Activated CD8-positive, alpha-beta memory T cell treated with anti-CD3 and anti-CD28 coated beads, Interleukin-2, amount 10 ng/mL, durations not matched to agents 7 days and 5 days (primary cell): ENCODE data around the gene GPR107. TPM values are rescaled to one million over a fixed set of nuclear protein-coding genes. Genes with fewer than 3 reads are reported as not detected.
"Not testable (repeated sequence)": the region's sequence is repeated elsewhere in the genome, so short reads cannot be mapped to it uniquely, and the experiment has no call there.

Experiments
- ATAC-seq: fragments of 150-1000 bp; cut with Tn5 transposase; one replicate; pipeline ENCODE4 v1.10.0; 2021; ENCODE audit warnings: moderate library complexity
- CTCF ChIA-PET: fragments of 350-600 bp; sonication (Branson Sonifier 250); formaldehyde crosslinking; loops from one replicate; lab custom pipeline; 2021; ENCODE audit warnings: antibody characterized with exemption; lab: Charles Lee
- DNase-seq: peaks from one replicate; pipeline ENCODE4 v3.0.0-alpha.2; 2020
- H3K27ac Mint-ChIP-seq: one replicate; pipeline ENCODE4 v1.8.0; 2021; ENCODE audit warnings: mild to moderate bottlenecking, mixed read lengths
- H3K27me3 Mint-ChIP-seq: one replicate; pipeline ENCODE4 v1.8.0; 2021; ENCODE audit warnings: mixed read lengths
- H3K36me3 Mint-ChIP-seq: one replicate; pipeline ENCODE4 v1.8.0; 2021; ENCODE audit warnings: mild to moderate bottlenecking, mixed read lengths
- H3K4me1 Mint-ChIP-seq: one replicate; pipeline ENCODE4 v1.8.0; 2021; ENCODE audit warnings: mixed read lengths
- H3K4me3 Mint-ChIP-seq: one replicate; pipeline ENCODE4 v1.8.0; 2021; ENCODE audit warnings: mild to moderate bottlenecking, moderate library complexity, mixed read lengths
- H3K9me3 Mint-ChIP-seq: one replicate; pipeline ENCODE4 v1.8.0; 2022; ENCODE audit warnings: low read depth, mixed read lengths
- total RNA-seq, 2 experiments: library from RNA; stranded (reverse); gene quantifications; one replicate each; pipeline ENCODE4 v1.2.3, GENCODE V29; 2021

Gene GPR107
- 10 to 100 TPM; 24.6 to 25.6 TPM for total RNA-seq

DNA sequence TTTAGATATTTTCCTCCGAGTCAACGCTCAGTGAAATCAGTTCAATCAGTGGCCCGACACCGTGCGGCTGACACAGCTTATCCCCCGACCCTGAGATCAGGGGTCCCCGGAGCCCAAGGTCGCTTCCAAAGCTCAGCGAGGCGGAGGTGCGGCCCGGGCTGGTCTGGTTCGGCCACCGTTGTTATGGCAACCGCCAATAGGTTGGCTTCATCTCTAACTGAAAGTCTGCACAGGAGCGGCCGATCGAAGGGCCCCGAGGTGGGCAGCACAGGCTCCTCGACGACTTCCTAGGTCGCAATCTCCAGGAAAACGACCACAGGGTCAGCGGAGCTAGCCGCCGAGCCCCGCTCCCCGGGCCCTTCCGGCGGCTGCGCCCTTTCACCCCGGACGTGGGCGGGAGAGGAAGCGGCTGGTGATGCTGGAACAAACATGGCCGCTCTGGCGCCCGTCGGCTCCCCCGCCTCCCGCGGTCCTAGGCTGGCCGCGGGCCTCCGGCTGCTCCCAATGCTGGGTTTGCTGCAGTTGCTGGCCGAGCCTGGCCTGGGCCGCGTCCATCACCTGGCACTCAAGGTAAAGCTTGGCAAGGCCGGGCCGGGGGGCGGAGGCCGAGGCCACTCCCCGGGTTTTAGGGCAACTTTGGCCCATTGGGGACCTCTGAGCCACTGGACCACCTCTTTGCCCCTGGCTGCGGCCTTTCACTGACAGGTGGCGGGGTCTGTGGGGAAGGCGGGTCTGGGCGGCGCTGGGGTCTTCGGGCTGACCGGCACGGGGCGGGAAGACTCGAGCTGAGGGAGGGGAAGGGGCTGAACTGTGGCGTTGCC, at the start of gene GPR107:
Gene GPR107, plus strand, starts transcription at position 403 of the 821 bp plus-strand sequence. Its CDS starts 27 bp downstream, at position 430.
- CTCF ChIA-PET, result interaction anchor here (0.8 to 2.5 kb wide), 13 partner anchors 9 to 169 kb away, joined by 3 to 8 read pairs (median 4); no protein-coding TSS in a partner anchor
- Mint-ChIP-seq H3K27ac (peak within 1 kb of the TSS; percentile 90), H3K4me1 (peaks cover 41% of the 10 kb centered on the region), H3K4me3 (peak within 1 kb of the TSS; percentile 93), H3K27me3 (no peaks in the 10 kb centered on the region), H3K36me3 (peaks cover 7% of the 10 kb centered on the region), H3K9me3 (no peaks in the 10 kb centered on the region)
- ATAC-seq (peak; percentile 96), DNase-seq (peak; percentile 88)

DNA sequence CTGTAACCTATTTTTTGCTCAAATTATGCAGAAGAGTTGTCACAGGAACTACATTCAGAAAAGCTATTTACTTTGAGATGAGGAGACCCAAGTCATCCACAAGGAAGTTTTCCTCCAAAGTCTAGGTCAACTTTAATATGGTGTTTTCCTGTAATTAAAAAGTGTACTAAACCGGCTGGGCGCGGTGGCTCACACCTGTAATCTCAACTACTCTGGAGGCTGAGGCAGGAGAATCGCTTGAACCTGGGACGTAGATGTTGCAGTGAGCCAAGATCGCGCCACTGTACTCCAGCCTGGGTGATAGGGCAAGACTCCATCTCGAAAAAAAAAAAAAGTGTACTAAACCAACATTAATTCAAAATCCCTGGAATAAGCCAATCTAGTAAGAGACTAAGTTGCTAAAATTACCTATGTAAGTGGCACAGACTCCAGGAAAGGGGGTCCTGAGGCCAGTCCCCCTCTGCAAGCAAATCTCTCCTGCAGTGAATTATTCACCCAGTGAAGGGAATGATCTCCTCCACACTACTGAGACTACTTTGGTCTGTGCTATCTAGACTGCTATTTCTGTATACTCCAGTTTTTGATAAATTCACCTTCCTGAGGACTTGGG, 49.7 kb upstream of the GPR107 start:
- no peaks in the 10 kb centered on the region for H3K9me3 Mint-ChIP-seq
- H3K36me3 Mint-ChIP-seq, result peaks cover 34% of the 10 kb centered on the region

DNA sequence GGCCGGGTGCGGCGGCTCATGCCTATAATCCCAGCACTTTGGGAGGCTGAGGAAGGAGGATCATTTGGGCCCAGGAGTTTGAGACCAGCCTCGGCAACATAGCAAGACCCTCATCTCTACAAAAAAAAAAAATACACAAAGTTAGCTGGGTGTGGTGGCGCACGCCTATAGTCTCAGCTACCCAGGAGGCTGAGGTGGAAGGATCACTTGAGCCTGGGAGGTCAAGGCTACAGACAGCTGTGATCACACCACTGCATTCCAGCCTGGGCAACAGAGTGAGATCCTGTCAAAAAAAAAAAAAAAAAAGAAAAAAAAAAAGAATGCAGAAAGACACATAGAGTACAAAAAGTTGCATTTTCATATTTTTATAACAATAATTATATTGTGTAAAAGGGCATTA, 46.8 kb upstream of the GPR107 start:
- H3K4me3 Mint-ChIP-seq, result peak overlapping the region; percentile 76

More for the DNA sequence above, 49.7 kb upstream of the GPR107 start:
- CTCF ChIA-PET, result interaction anchor here (1.3 to 1.9 kb wide), 2 partner anchors 11 to 15 kb away, joined by 3 to 9 read pairs; no protein-coding TSS in a partner anchor
- DNase-seq (no peak), ATAC-seq (no peak)
- Mint-ChIP-seq H3K27ac (peak overlapping the region; percentile 40), H3K27me3 (no peaks in the 10 kb centered on the region), H3K4me1 (peaks cover 76% of the 10 kb centered on the region), H3K4me3 (no peak overlapping the region)

DNA sequence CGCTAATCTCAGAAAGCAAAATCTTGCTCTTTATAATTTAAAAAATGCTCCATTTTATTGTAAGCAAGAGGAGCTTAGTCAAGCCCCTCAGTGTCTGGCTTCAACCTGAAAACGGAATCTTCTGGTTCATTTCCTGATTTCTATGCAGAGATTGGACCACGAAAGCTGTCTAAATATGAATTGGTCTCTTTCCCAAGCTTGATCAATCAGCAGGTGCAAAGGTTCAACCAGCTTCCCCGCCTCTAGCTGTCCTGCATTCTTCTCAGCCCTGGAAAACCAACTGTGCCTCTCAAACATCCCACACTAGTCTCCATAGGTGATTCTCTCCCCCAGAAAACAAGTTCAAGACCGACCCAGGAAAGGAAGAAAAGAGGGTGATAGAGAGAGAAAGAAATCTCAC, 45.2 kb upstream of the GPR107 start:
- CTCF ChIA-PET, result interaction anchor here (1.0 to 2.4 kb wide), 6 partner anchors 9 to 123 kb away, joined by 3 to 11 read pairs (median 4); no protein-coding TSS in a partner anchor
- H3K36me3 Mint-ChIP-seq, result peaks cover 35% of the 10 kb centered on the region
- peaks cover 69% of the 10 kb centered on the region for H3K4me1 Mint-ChIP-seq
- peak overlapping the region; percentile 94 for H3K27ac Mint-ChIP-seq
- H3K27me3 Mint-ChIP-seq, result no peaks in the 10 kb centered on the region
- H3K9me3 Mint-ChIP-seq, result peaks cover 2% of the 10 kb centered on the region
- H3K4me3 Mint-ChIP-seq, result peak overlapping the region; percentile 4
- ATAC-seq (no peak), DNase-seq (no peak)

More for the DNA sequence above, 46.8 kb upstream of the GPR107 start:
- not testable (repeated sequence) for ATAC-seq, DNase-seq, H3K9me3 Mint-ChIP-seq, H3K27me3 Mint-ChIP-seq
- Mint-ChIP-seq H3K36me3 (peaks cover 34% of the 10 kb centered on the region), H3K27ac (peak overlapping the region; percentile 94), H3K4me1 (peaks cover 72% of the 10 kb centered on the region)
- CTCF ChIA-PET, result interaction anchor here (0.8 to 2.4 kb wide), 3 partner anchors 10 to 121 kb away, joined by 3 to 11 read pairs (median 4); no protein-coding TSS in a partner anchor

DNA sequence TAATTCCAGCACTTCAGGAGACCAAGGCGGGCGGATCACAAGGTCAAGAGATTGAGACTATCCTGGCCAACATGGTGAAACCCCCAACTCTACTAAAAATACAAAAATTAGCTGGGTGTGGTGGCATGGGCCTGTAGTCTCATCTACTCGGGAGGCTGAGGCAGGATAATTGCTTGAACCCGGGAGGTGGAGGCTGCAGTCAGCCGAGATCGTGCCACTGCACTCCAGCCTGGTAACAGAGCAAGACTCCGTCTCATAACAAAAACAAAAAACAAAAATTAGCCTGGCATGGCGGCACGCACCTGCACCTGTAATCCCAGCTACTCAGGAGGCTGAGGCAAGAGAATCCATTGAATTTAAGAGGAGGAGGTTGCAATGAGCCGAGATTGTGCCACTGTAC, 44.2 kb upstream of the GPR107 start:
- peak overlapping the region; percentile 94 for H3K27ac Mint-ChIP-seq
- H3K9me3 Mint-ChIP-seq, ATAC-seq, H3K27me3 Mint-ChIP-seq, DNase-seq, H3K4me3 Mint-ChIP-seq: not testable (repeated sequence)
- peaks cover 35% of the 10 kb centered on the region for H3K36me3 Mint-ChIP-seq
- peaks cover 67% of the 10 kb centered on the region for H3K4me1 Mint-ChIP-seq
- CTCF ChIA-PET, result interaction anchor here (1.5 to 2.2 kb wide), 2 partner anchors 9 to 121 kb away, joined by 4 to 6 read pairs; no protein-coding TSS in a partner anchor

DNA sequence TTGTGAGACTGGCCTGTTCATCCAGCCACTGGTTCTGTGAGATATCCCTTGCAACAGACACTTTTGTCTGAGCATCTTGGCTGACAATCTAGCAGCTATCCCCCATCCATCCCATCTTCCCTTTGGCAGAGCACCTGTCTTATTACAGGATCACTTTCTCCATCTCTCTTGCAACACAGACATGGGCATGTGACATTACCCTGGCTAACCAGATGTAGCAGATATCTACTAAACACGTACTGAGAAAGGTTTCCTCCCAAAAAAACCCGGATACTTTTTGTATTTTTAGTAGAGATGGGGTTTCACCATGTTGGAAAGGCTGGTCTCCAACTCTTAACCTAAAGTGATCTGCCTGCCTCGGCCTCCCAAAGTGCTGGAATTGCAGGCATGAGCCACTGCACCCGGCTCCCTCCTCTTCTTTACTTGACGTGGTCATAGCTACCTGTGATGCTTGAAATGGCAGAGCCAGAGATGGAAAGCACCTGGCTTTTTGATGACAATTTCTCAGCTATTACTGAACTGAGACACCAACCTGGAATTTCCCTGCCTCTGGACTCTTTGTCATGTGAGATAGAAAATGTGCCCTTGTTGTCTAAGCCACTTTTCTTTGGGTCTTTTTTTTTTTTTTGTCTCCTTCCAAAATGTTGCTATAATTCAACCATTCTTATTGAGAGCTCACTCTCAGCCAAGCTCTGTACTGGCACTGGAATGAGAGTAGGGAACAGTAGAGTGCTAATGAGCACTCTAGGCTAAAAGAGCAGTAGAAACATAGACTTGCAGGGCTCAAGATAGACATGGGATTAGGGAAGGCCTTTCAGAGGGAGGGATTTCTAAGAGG, 43.3 kb upstream of the GPR107 start:
- peaks cover 38% of the 10 kb centered on the region for H3K36me3 Mint-ChIP-seq
- peak overlapping the region; percentile 74 for H3K27ac Mint-ChIP-seq
- CTCF ChIA-PET, result interaction anchor here (0.8 to 2.2 kb wide), 4 partner anchors 10 to 122 kb away, joined by 3 to 6 read pairs (median 5); no protein-coding TSS in a partner anchor
- H3K4me1 Mint-ChIP-seq, result peaks cover 67% of the 10 kb centered on the region
- peak; percentile 28 for ATAC-seq
- H3K4me3 Mint-ChIP-seq, result no peak overlapping the region
- no peaks in the 10 kb centered on the region for H3K27me3 Mint-ChIP-seq
- no peak for DNase-seq
- peaks cover 2% of the 10 kb centered on the region for H3K9me3 Mint-ChIP-seq

DNA sequence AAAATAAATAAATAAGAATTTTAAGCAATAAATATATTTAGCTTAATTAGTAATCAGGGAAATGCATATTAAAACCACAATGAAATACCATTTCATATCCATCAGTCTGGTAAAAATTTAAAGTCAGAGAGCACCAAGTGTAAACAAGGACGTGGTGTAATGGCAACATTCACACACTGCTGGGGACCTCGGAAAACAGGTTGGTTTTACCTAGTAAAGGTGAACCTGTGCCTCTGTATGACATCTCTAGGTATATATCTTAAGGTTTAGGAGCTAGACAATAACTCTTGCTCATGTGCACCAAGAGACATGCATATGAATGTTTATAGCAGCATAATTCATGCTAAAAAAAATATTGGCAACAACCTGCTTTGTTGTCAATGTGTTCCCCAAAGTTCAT, 40.4 kb upstream of the GPR107 start:
- ATAC-seq (no peak), DNase-seq (peak; percentile 34)
- H3K27ac Mint-ChIP-seq, result no peak overlapping the region
- H3K4me1 Mint-ChIP-seq, result peaks cover 61% of the 10 kb centered on the region
- peaks cover 49% of the 10 kb centered on the region for H3K36me3 Mint-ChIP-seq
- no peak overlapping the region for H3K4me3 Mint-ChIP-seq
- H3K27me3 Mint-ChIP-seq, result no peaks in the 10 kb centered on the region
- H3K9me3 Mint-ChIP-seq, result peaks cover 2% of the 10 kb centered on the region
- CTCF ChIA-PET, result interaction anchor here (0.9 to 1.3 kb wide), 3 partner anchors 14 to 128 kb away, joined by 3 to 4 read pairs (median 3); no protein-coding TSS in a partner anchor

DNA sequence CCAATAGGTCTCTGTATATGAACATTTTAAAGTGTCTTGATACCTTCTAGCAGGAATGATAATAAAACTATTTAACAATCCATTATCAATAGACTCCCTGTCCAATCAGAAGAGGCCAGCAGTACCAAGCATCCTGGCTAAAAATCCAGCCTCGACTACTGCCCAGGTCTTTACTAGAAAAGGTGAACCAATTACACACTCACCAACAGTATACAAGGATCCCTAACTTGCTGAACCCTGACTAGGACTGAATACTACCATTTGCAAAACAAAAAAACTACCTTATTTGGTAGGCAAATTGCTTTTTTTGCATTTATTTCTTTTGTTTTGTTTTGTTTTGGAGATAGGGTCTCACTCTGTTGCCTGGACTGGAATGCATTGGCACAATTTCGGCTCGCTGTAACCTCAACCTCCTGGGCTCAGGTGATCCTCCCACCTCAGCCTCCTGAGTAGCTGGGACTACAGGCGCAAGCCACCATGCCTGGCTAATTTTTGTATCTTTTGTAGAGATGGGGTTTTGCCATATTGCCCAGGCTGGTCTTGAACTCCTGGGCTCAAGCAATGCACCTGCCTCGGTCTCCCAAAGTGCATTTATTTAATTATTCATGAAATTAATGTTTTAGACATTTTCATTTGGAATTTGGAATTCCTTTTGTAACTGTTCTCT, 38.2 kb upstream of the GPR107 start:
- H3K9me3 Mint-ChIP-seq, result peaks cover 2% of the 10 kb centered on the region
- H3K27ac Mint-ChIP-seq, result no peak overlapping the region
- no peaks in the 10 kb centered on the region for H3K27me3 Mint-ChIP-seq
- ATAC-seq (no peak), DNase-seq (no peak)
- CTCF ChIA-PET, result no interaction called here
- H3K4me1 Mint-ChIP-seq, result peaks cover 58% of the 10 kb centered on the region
- peaks cover 62% of the 10 kb centered on the region for H3K36me3 Mint-ChIP-seq
- H3K4me3 Mint-ChIP-seq, result no peak overlapping the region

DNA sequence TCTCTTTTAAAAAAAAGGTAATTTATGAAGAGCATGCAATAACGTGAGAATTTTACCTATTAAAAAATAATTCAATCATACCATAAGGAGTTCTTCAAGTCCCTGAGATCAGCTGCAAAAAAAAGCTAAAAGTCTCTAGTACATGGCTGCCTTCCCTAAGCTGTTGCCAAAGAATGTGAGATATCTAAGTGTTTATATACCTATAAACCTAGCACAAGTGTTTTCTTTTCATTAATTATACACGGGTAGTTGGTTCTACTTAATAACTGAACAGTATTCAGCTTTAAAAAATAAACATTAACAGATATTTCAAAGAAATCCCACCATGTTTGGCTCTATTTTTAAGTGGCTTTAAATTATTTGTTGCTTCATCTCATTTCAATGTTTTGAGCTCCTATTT, 36.6 kb upstream of the GPR107 start:
- H3K36me3 Mint-ChIP-seq, result peaks cover 57% of the 10 kb centered on the region
- H3K27me3 Mint-ChIP-seq, result no peaks in the 10 kb centered on the region
- H3K4me3 Mint-ChIP-seq, result no peak overlapping the region
- H3K9me3 Mint-ChIP-seq, result peaks cover 2% of the 10 kb centered on the region
- ATAC-seq (no peak), DNase-seq (no peak)
- peak overlapping the region; percentile 89 for H3K27ac Mint-ChIP-seq
- CTCF ChIA-PET, result interaction anchor here (0.8 to 2.6 kb wide), 11 partner anchors 9 to 36 kb away, joined by 3 to 13 read pairs (median 4); no protein-coding TSS in a partner anchor
- H3K4me1 Mint-ChIP-seq, result peaks cover 60% of the 10 kb centered on the region

DNA sequence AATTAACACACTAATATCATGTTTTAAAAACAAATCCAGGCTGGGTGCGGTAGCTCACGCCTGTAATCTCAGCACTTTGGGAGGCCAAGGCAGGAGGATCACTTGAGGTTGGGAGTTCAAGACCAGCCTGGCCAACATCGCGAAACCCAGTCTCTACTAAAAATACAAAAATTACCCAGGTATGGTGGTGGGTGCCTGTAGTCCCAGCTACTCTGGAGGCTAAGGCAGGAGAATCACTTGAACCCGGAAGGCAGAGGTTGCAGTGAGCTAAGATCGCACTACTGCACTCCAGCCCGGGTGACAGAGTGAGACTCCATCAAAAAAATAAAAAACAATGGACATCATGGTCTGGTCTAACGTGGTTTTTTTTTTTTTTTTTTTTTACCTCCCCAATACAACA, 36.2 kb upstream of the GPR107 start:
- CTCF ChIA-PET, result interaction anchor here (0.8 to 2.6 kb wide), 12 partner anchors 9 to 36 kb away, joined by 3 to 13 read pairs (median 4); no protein-coding TSS in a partner anchor
- not testable (repeated sequence) for H3K27me3 Mint-ChIP-seq, DNase-seq, H3K9me3 Mint-ChIP-seq, H3K4me3 Mint-ChIP-seq, ATAC-seq
- Mint-ChIP-seq H3K27ac (peak overlapping the region; percentile 89), H3K36me3 (peaks cover 55% of the 10 kb centered on the region), H3K4me1 (peaks cover 61% of the 10 kb centered on the region)

DNA sequence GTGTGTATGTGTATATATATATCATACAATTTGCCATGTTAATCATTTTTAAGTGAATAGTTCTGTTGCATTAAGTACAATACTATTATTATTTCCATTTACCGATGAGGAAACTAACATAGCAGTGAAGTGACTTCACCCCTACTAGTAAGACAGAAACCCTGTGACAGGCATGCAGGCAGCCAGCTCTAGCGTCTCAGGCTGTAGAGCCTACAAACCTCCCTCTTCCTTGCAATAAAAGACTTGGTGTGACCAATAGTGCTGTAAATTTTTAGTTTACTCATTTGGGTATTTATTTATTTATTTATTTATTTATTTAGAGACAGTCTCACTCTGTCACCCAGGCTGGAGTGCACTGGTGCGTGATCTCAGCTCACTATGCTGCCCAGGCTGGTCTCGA, 35.4 kb upstream of the GPR107 start:
- H3K4me3 Mint-ChIP-seq, result no peak overlapping the region
- ATAC-seq, result no peak
- DNase-seq, result no peak
- H3K9me3 Mint-ChIP-seq, result no peaks in the 10 kb centered on the region
- CTCF ChIA-PET, result interaction anchor here (1.0 to 2.6 kb wide), 5 partner anchors 8 to 35 kb away, joined by 3 to 13 read pairs (median 3); no protein-coding TSS in a partner anchor
- peak overlapping the region; percentile 71 for H3K27ac Mint-ChIP-seq
- H3K27me3 Mint-ChIP-seq, result no peaks in the 10 kb centered on the region
- peaks cover 56% of the 10 kb centered on the region for H3K36me3 Mint-ChIP-seq
- H3K4me1 Mint-ChIP-seq, result peaks cover 66% of the 10 kb centered on the region

DNA sequence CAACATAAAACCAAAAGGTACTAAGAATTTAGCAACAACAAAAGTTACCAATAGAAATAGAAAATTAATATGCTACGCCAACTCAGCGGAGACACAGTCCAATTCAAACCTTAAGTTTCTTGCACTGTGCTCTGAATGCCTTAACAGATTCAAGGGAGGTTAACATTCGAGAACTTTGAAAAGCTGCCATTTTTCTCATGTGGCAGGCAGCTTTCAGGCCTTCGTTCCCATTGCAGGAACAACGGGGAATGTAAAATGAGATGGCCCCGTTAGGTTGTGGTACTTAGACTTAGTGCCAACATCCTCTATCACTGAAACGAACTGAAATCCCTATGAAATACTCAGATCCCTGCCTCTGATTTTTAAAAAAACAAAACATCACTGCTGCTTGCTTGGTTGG, 33.1 kb upstream of the GPR107 start:
- Mint-ChIP-seq H3K9me3 (no peaks in the 10 kb centered on the region), H3K4me1 (peaks cover 78% of the 10 kb centered on the region), H3K4me3 (no peak overlapping the region), H3K27ac (peak overlapping the region; percentile 57), H3K27me3 (no peaks in the 10 kb centered on the region), H3K36me3 (peaks cover 56% of the 10 kb centered on the region)
- ATAC-seq (no peak), DNase-seq (no peak)
- CTCF ChIA-PET, result interaction anchor here (0.8 to 1.1 kb wide), 2 partner anchors 10 to 62 kb away, joined by 3 to 4 read pairs; no protein-coding TSS in a partner anchor
